Measurements from ENCODE around the gene C22orf31.

DNA sequence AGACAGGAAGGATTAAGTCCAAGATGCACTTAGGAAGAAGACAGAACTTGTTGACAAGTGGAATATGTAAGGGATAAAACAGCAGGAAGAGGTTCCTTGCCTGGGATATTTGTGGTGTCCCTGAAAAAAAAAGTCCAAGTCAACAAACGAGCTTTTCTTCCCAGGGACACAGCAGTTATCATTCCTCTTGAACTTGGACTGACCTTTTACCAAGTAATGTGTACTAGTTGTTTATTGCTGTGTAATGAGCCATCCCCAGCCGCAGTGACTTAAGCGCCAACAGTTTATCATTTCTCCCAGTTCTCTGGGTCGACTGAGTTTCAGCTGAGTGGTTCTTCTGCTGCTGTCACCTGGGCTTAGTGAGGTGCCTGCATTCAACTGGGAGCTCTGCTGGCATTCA is 48.2 kb upstream of the C22orf31 start:
- TF ChIP-seq POLR2A (IDR thresholded peaks at IDR 0.05; ENCODE audit: low read depth, low read length): no peak
- TF ChIP-seq, protein P1, sequence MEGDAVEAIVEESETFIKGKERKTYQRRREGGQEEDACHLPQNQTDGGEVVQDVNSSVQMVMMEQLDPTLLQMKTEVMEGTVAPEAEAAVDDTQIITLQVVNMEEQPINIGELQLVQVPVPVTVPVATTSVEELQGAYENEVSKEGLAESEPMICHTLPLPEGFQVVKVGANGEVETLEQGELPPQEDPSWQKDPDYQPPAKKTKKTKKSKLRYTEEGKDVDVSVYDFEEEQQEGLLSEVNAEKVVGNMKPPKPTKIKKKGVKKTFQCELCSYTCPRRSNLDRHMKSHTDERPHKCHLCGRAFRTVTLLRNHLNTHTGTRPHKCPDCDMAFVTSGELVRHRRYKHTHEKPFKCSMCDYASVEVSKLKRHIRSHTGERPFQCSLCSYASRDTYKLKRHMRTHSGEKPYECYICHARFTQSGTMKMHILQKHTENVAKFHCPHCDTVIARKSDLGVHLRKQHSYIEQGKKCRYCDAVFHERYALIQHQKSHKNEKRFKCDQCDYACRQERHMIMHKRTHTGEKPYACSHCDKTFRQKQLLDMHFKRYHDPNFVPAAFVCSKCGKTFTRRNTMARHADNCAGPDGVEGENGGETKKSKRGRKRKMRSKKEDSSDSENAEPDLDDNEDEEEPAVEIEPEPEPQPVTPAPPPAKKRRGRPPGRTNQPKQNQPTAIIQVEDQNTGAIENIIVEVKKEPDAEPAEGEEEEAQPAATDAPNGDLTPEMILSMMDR (IDR thresholded peaks at IDR 0.05; ENCODE audit: extremely low read depth in 1 of 2, insufficient read depth in 1 of 2, low read depth in 1 of 2, low read length in 2 of 2): no peak
- TF ChIP-seq POLR2AphosphoS5 (IDR thresholded peaks at IDR 0.05; ENCODE audit: insufficient read depth, low read depth, low read length): no peak
- TF ChIP-seq GATA2 (IDR thresholded peaks at IDR 0.05; ENCODE audit: insufficient read depth, insufficient read length, low read depth, low read length): no peak
- no peak for TF ChIP-seq EZH2 (IDR thresholded peaks at IDR 0.05; ENCODE audit: borderline replicate concordance, low read depth, low read length, severe bottlenecking)
